Activated T-helper 9 cell treated with anti-CD3 and anti-CD28 coated beads, Interleukin-2, amount 50 U/mL, for 16 hours (primary cell): Measurements from ENCODE around the gene PPFIA1.
A peak's percentile ranks its signal among the peaks of the same experiment; 100 is the strongest.
"Not testable (repeated sequence)": the region's sequence is repeated elsewhere in the genome, so short reads cannot be mapped to it uniquely, and the experiment has no call there.

Experiments
- DNase-seq: peaks from one replicate; pipeline ENCODE4 v3.0.0-alpha.2; 2020; ENCODE audit warnings: low read depth

Gene PPFIA1

DNA sequence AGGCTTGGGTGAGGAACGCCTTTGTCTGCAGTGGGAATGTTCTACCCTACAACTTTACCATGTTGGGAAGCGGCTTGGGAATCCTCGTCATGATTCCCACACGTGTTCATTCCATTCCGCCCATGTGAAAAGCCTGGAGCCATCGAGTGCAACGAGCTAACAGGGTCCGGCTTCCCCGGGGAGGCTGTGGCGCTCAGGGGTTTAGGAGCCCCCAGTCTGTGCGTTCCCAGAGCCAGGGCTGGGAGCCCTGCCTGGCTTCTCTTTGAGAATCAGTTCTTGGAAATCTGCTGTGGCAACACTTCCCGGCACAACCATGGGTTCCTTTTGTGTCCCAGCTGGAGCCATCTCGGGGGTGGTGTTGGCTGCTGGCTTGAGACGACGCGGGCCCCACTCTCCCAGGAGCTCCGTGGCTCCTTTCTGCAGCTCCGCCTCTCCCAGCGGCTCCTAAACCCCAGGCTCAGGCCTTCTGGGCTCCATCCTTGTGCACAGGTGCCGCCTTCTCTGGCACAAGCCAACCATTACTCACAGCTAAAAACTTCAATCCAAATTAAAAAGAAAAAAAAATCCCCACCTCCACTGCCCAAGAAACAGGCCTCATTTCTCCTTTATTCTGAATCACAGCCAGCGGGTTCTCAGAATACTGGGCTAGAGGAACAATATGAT, 18.7 kb upstream of the PPFIA1 start:
- DNase-seq, result no peak

DNA sequence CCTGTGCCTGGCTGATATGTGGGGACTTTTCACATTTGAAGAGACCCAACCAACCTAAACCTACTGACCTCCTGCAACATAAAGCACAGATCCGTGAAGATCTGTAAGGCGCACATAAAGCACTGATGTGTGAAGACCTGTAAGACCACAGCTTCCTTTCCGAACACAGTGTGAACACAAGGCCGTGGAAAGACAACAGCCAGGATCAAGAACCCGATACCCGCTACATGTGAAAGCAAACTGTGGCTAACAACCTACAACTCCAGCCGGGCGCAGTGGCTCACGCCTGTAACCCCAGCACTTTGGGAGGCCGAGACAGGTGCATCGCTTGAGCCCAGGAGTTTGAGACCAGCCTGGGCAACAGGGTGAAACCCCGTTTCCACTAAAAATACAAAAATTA, 17.6 kb upstream of the PPFIA1 start:
- no peak for DNase-seq

DNA sequence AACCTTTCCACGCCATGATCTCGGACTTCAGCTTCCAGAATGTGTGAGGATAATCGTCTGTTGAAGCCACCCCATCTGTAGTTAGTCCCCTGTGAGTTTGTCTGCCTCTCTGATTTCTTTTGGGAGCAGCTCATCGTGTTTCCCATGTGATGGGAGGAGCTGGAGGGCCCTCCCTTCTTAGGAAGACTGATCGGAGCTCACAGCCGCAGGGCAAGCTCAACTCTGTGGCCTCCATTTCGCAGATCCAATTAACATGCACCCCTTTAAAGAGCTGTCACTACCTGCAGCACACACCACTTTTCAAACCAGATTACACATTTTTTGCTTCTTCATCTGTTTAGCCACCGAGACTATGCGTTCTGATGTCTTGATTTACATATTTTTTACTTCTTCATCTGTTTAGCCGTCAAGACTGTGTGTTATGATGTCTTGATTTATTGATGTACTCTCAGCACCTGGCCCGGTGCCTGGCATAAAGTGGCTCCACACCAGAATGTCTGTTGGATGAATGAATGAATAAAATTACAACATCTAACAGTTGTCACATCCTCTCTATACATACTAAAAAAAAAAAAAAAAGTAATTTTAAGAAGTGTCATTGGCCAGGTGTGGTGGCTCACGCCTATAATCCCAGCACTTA, 14.9 kb upstream of the PPFIA1 start:
- DNase-seq, result no peak

DNA sequence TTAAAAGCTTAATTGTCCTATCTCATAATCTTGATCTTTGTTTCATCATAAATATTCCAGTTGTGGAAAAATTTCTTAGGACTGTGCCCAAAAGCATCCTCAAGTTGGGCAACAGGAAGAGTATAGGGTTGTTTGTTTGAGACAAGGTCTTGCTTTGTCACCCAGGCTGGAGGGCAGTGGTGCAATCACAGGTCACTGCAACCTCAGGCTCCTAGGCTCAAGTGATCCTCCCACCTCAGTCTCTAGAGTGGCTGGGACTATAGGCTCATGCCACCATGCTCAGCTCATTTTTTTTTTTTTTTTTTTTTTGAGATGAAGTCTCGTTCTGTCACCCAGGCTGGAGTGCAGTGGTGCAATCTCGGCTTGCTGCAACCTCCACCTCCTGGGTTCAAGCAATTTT, 11.4 kb upstream of the PPFIA1 start:
- DNase-seq, result not testable (repeated sequence)

DNA sequence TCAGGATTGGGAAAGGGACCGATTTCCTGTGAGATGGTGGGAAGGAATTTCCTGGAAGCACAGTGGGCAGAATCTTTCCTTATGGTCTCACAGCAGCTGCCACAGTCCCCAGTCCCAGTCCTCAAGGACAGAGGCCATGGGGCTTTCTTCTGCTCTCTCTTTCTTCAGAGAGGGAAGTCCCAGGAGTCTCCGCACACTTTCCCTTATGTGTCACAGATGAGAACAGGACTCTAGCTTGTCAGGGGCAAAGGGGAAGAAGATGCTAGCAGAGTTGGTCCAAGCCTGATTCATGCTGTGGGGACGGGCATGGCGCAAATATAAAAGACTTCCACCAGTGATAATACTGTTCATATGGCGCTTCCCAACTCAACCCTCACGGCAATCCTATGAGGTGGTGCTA, 7.5 kb upstream of the PPFIA1 start:
- DNase-seq, result no peak

DNA sequence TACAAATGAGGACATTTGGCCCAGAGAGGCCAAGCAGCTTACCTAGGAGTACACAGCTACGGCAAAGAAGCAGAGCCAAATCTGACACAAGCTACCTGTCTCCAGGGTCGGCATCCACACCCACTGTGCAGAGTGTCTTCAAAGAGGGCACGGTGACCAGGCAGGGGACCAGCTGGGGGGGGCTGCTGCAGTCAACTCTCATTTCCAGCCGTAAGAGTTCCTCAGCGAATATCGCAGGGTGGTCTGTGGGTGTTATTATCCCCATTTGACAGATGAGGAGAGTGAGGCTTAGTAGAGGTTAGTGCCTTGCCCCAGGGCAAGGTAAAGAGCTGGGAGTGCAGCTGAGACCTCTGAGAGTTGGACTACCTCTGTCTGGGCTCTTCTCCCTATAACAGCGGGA, 7.1 kb upstream of the PPFIA1 start:
- DNase-seq, result no peak

DNA sequence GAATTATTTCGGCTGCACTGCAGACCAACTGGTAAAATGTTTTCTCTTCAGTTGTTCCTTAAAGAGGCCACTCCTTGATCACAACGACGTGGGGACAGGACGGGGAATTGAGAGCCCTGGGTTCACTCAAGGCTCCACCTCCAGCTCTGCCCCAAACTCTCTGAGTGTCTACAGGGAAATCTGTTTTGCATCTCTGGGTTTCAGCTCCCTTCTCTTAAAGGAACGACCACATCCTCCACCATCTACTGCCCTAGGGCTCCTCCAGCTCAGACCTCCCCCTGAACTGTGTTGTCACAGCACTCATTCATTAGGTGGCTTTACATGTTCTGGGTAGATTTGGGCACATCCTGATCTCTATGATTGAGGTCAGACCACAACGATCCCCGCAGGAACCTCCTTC, 5.1 kb upstream of the PPFIA1 start:
- DNase-seq, result no peak

DNA sequence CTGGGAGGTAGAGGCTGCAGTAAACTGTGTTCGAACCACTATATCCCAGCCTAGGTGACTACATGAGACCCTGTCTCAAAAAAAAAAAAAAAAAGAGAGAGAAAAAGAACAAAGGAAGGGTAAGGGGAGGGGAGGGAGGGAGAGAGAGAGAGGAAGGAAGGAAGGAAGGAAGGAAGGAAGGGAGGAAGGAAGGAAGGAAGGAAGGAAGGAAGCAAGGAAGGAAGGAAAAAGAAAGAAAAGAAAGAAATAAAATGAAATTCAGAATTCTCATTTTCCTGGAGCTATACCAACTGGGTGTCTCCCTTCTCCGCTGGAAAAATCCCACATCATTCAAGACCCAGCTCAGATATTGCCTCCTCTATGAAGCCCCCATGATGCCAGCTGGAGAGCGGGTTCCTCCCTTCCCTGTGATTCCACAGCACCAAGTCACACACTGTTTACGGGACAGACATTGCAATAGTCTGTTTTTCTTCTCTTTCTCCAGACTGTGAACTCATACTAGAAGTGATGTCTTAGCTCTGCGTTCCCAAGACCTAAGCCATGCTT, 3.0 kb upstream of the PPFIA1 start:
- no peak for DNase-seq

DNA sequence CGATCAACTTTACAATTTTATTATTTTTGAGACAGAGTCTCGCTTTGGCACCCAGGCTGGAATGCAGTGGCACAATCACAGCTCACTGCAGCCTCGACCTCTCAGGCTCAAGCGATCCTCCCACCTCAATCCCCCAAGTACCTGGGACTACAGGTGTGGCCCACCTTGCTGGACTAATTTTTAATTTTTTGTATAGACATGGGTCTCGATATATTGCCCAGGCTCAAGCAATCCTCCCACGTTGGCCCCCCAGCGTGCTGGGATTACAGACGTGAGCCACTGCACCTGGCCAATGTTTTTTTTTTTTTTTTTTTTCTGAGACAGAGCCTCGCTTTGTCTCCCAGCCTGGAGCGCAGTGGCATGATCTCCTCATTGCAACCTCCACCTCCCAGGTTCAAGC, 2.0 kb upstream of the PPFIA1 start:
- no peak for DNase-seq

DNA sequence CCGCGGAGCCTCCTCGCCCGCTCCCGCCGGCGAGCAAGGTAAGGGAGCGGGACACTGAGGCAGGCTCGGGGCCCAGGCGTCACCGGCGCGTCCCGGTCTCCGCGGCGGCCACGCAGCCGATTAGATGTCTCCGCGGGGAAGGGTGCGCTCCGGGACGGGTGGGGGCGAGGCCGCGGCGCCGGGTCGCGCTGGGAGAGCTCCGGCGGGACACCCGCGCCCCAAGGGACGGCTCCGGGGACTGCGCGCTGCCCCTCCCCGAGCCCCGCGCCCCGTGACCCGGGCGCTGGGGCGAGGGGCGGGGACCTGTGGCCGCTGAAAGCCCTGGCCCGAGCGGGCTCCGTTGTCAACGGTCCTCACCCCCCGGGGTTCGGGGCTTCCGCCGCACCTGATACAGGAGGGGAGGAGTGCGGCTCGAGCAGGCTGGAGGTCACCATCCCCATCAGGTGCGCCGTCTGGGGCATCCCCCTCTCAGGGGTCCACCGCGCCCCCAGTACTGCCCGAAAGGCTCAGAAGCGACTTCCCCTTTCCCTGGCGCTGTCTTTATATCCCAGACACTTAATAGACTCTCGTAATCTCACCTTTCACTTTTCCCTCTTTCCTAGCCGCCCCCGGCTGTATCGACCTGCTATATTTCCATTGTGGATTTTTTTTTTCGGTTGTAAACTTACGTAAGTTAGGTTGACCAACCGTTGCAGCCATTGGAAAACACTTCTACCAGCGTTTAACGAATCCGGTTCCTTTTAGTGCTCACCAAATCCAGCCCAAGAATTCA, 573 bp downstream of the PPFIA1 start:
- peak; percentile 32 for DNase-seq

DNA sequence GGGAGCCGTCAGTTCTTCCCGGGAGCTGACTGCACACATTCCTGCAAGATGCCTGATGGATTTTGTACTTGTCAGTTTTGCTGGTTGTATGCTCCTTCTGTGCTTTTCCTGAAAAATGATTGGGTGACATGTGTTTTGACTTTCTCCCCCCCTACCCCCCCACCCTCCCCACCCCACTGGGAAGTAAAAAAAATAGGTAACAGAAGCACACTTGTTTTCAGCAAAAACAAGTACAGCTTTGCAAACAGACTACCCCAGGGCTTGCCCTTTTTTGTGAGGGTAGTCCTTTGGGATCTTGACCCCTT, 1.1 kb downstream of the PPFIA1 start:
- no peak for DNase-seq

DNA sequence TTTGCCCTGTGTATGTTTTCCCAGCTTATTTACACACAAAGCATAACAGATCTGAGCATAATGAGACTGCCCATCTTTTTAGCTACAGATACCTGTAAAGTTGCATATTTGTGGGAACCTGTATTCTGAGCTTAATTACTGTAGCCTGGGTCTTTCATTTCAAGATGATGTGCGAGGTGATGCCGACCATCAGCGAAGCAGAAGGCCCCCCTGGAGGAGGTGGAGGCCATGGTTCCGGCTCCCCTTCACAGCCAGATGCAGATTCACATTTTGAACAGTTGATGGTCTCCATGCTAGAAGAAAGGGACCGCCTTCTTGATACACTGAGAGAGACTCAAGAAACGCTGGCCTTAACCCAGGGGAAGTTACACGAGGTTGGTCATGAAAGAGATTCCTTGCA, 1.5 kb downstream of the PPFIA1 start:
- no peak for DNase-seq

DNA sequence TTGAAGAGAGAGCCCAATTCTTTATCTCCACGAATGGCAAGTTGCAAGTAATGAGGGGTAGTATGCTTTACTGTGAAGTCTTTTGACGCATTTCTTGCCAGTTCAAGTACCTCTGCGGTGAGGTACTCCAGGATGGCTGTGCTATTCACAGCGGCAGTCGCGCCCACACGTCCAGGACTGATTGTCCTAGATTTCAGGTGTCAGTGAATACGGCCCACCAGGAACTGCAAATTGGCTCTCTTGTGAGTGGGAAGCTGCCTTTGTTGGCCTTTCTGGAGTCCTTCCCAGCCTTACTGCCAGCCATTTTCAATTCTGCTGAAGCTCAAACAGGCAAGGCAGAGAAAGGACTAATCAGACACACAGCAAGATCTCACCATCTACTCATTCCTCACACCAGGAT, 8.5 kb downstream of the PPFIA1 start:
- DNase-seq, result no peak

DNA sequence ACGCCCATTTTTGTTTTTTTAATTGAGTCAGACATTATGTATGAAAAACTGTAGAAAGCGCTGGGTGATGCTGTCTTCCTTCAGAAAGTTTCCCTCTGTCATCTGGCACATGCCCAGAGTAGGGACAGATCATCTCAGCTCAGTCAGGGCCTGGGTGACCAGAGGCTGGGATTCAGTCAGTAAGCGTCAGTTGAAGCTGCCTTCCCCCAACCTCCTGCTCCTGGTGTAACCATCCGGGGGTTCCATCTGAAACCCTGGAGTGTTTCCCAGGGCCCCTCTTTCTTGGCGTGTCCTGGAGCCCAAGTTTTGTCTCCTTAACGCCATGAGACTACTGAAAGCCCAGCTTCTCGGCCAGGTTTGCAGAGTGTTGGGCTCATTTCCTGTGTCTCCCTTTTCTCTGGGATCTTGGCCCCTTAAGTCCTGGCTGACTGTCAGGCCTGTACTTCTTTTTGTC, 10.7 kb downstream of the PPFIA1 start:
- DNase-seq, result no peak

DNA sequence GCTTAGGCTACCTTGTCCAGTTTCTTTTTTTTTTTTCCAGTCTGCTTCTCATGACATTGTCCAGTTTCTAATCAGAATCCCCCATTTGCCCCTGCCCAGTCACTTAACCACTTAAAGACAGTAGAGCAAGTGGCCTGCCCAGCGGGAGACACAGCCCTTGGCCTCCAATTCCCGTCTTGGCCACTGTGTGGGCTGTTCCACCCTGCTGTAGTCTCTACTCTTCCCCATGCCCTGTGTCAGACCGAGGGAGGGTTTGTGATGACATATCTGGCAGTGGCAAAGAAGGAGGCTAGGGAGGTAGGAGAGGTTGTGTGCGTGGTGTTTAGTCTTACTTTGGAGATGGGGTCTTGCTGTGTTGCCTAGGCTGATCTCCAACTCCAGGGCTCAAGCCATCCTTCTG, 11.5 kb downstream of the PPFIA1 start:
- no peak for DNase-seq

DNA sequence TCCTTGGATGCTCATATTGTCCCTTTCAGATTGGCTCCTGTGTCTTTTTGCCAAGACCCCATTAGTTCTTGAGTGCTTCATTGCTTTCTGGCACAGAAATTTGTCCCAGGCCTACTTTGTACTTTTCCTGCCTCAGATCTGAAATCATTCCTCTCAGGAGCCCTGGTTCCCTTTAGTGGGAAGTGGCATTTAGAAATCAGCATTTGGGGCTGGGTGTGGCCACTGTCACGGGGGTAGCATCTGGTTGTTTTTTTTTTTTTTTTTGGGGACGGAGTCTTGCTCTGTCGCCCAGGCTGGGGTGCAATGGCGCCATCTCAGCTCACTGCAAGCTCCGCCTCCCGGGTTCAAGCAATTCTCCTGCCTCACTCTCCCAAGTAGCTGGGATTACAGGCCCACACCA, 18.2 kb downstream of the PPFIA1 start:
- DNase-seq, result no peak

DNA sequence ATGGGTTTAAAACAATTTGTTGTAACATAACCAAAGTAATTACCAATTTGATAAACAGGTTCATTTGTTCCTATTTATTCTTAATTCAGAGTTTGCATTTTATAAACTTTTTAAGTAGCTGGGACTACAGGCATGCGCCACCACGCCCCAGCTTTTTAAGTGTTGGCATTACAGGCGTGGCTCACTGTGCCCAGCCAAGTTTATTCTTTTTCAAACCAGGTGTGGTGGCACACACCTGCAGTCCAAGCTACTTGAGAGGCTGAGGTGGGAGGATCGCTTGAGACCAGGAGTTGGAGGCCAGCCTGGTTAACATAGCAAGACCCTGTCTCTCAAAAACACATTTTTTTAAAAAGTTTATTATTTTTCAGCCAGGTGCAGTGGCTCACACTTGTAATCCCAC, 19.1 kb downstream of the PPFIA1 start:
- DNase-seq, result no peak

DNA sequence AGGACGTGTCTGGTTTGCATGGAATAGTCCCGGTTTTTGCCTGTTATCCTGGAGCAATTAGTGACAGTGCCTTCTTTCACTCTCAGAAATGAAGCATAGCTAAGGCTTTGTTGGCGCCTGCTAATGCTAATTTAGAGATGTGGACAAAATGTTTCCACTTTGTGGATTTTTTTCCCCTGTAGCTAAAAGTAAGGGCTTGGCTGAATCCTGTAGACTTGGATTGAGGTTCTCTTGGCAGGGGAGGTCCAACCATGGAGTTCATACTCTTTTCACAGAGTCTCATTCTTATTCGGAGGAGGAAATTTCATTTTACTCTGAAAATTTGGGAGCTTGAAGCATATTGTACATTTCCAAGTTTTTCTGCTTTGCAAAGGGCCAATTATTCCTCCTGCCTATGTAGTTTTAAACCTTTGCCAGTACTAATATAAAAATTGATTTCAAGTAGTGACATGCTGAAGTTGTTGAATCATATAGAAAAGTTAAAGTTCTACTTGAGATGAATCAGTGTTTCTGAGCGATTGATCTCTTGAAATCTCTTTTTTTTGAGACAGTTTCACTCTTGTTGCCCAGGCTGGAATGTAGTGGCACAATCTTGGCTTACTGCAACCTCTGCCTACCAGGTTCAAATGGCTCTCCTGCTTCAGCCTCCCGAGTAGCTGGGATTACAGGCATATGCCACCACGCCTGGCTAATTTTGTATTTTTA, 20.0 kb downstream of the PPFIA1 start:
- DNase-seq, result no peak

DNA sequence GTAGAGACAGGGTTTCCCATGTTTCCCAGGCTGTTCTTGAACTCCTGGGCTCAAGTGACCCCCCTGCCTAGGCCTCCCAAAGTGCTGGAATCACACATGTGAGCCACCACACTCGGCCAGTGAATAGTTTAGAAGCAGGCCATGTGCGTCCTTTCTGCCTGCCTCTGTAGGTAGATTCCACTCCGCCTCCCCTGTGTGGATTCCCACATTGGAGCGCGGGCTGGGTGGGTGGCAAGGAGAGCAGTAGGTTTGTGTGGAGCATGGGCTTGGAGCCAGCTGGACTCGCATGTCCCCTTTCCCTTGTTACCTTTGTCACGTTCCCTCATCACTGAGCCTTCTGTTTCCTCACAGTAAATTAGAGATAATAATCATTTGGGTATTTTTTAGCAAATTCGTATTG, 21.7 kb downstream of the PPFIA1 start:
- no peak for DNase-seq

DNA sequence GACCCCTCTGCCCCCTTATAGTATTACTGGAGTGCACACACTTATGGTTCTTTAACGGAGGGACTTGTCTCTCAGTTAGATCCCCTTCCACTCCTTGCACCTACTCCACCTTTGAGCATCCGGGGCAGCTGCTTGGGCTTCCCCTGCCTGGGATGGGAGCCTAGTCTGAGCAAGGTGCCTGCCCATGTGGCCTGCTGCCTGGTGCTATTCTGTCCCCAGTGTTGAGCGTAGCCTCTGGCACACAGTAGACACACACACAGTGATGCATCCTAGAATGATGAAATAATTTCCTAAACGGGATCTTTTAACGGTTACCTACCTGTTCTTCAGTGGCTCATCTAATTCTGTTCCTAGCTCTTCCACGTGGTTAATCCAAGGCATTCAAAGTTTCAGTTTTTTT, 22.4 kb downstream of the PPFIA1 start:
- no peak for DNase-seq

DNA sequence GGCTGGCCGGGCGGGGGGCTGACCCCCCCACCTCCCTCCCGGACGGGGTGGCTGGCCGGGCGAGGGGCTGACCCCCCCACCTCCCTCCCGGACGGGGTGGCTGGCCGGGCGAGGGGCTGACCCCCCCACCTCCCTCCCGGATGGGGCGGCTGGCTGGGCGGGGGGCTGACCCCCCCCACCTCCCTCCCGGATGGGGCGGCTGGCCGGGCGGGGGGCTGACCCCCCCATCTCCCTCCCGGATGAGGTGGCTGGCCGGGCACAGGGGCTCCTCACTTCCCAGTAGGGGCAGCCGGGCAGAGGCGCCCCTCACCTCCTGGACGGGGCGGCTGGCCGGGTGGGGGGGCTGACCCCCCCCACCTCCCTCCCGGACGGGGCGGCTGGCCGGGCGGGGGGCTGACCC, 24.7 kb downstream of the PPFIA1 start:
- DNase-seq, result not testable (repeated sequence)

DNA sequence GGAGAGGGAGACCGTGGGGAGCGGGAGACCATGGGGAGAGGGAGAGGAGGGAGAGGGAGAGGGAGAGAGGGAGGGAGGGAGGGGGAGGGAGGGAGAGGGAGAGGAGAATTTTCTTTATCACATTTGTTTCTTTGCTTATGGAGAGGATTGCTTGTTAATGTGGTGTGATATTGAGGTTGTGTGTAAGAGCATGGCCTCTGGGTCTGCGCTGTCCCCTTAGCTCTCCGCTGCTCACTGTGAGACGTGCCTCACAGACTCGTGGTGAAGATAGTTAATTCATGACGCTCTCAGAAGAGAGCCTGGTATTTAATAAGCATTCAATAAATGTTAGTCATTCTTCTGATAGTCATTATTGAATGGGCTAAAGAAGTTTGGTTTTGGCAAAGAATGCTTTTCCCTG, 26.2 kb downstream of the PPFIA1 start:
- no peak for DNase-seq

DNA sequence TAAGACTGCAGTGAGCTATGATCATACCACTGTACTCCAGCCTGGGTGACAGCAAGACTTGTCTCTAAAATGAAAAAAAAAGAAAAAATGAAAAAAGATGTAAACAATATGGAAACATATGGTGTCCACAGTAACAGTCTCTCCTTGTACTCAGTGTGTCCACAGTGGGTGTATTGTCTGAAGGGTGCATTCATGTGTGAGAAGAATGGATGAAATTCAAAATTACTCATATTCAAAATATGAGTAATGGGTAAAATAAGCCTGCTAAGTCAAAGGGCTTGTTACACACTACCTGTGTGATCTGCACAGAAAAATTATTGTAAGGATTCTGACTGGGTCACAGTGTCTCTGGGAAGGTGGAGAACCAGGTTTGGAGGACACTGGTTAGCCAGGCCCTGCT, 26.9 kb downstream of the PPFIA1 start:
- no peak for DNase-seq
